Vagina (tissue), 2 donors: Measurements from ENCODE around the gene RRM2.

Experiments
- CTCF ChIP-seq, 3 experiments: fragments of 450-650 bp in 2 of 3; fragments of 200-600 bp in 1 of 3; sonication (generic) in 1 of 3; IDR thresholded peaks; one replicate each; pipeline ENCODE4 v1.5.1; 2017 to 2019; ENCODE audit warnings: antibody characterized with exemption in 3 of 3, mild to moderate bottlenecking in 2 of 3, moderate library complexity in 2 of 3
- POLR2AphosphoS5 ChIP-seq, 2 donors: sonication (generic); formaldehyde crosslinking; IDR thresholded peaks; one replicate each; pipeline ENCODE4 v1.9.0; 2017; ENCODE audit warnings: antibody characterized with exemption in 2 of 2, mild to moderate bottlenecking in 2 of 2, low read depth in 1 of 2; ENCODE audit not compliant: insufficient read depth in 1 of 2

- TF ChIP-seq POLR2AphosphoS5 (IDR thresholded peaks at IDR 0.05; ENCODE audit: insufficient read depth in 1 of 2, low read depth in 1 of 2) (no peak), CTCF (IDR thresholded peaks at IDR 0.05) (no peak)
These were observed 3.6 kb upstream of the RRM2 start for GRCh38 chr2:10119027-10119325.
